GM04504 (cell line): Measurements from ENCODE around the gene SNAP25.

Experiments
- DNase-seq: peaks from one replicate; pipeline ENCODE4 v3.0.0-alpha.2; 2012; ENCODE audit warnings: low read depth

Gene SNAP25

GRCh38 chr20:10304471-10305046 is 85.9 kb downstream of the SNAP25 start:
- no peak for DNase-seq

- DNase-seq = no peak
Measured at GRCh38 chr20:10306440-10307358, 88.1 kb downstream of the SNAP25 start.

- no peak for DNase-seq
Measured at GRCh38 chr20:10307359-10307735, 88.7 kb downstream of the SNAP25 start.

GRCh38 chr20:10308652-10309051 is 90.0 kb downstream of the SNAP25 start:
- no peak for DNase-seq

- peak; percentile 89 for DNase-seq
Measured at GRCh38 chr20:10309326-10309725, 90.7 kb downstream of the SNAP25 start.

- DNase-seq = no peak
Measured at GRCh38 chr20:10312111-10312510, 93.5 kb downstream of the SNAP25 start.

- DNase-seq = no peak
Measured at GRCh38 chr20:10313215-10313614, 94.6 kb downstream of the SNAP25 start.

- no peak for DNase-seq
Measured at GRCh38 chr20:10313701-10314100, 95.1 kb downstream of the SNAP25 start.

- no peak for DNase-seq
Measured at GRCh38 chr20:10314198-10314597, 95.6 kb downstream of the SNAP25 start.

- no peak for DNase-seq
Measured at GRCh38 chr20:10315138-10315537, 96.5 kb downstream of the SNAP25 start.

GRCh38 chr20:10316582-10316981 is 98.0 kb downstream of the SNAP25 start:
- DNase-seq = no peak

- no peak for DNase-seq
Measured at GRCh38 chr20:10318291-10319024, 99.8 kb downstream of the SNAP25 start.

GRCh38 chr20:10319855-10320254 is 101.2 kb downstream of the SNAP25 start:
- DNase-seq = no peak

GRCh38 chr20:10321138-10321717 is 102.6 kb downstream of the SNAP25 start:
- DNase-seq = no peak

GRCh38 chr20:10322073-10323012 is 103.7 kb downstream of the SNAP25 start:
- no peak for DNase-seq

GRCh38 chr20:10323729-10324128 is 105.1 kb downstream of the SNAP25 start:
- no peak for DNase-seq

GRCh38 chr20:10324198-10324847 is 105.7 kb downstream of the SNAP25 start:
- no peak for DNase-seq

GRCh38 chr20:10328897-10329255 is 110.2 kb downstream of the SNAP25 start:
- DNase-seq = no peak

- DNase-seq = no peak
Measured at GRCh38 chr20:10329387-10330005, 110.9 kb downstream of the SNAP25 start.

- no peak for DNase-seq
Measured at GRCh38 chr20:10330071-10330470, 111.4 kb downstream of the SNAP25 start.
